Hematopoietic multipotent progenitor cell (in vitro differentiated cells): Measurements from ENCODE around the gene KNG1. TPM values are rescaled to one million over a fixed set of nuclear protein-coding genes. Genes with fewer than 3 reads are reported as not detected.
A peak's percentile ranks its signal among the peaks of the same experiment; 100 is the strongest.
"Not testable (repeated sequence)": the region's sequence is repeated elsewhere in the genome, so short reads cannot be mapped to it uniquely, and the experiment has no call there.

Experiments used
- DNase-seq, 3 donors: peaks; one replicate each; pipeline ENCODE4 v3.0.0-alpha.2; 2011 to 2015; ENCODE audit warnings: low read depth in 2 of 3, low spot score in 2 of 3
- total RNA-seq: library from RNA; depleted of rRNA; stranded (reverse); fragments of >200 nt; gene quantifications from one replicate; pipeline ENCODE4 v1.2.3, GENCODE V29; 2012

KNG1 gene
- total RNA-seq = not detected

- no peak for DNase-seq
These were observed at the start of gene KNG1 for GRCh38 chr3:186717039-186717457. Gene KNG1, plus strand, starts transcription at chr3:186717359. Its CDS starts 184 bp downstream, at chr3:186717543.

GRCh38 chr3:186668426-186668825 is 48.7 kb upstream of the KNG1 start:
- DNase-seq = no peak

DNA sequence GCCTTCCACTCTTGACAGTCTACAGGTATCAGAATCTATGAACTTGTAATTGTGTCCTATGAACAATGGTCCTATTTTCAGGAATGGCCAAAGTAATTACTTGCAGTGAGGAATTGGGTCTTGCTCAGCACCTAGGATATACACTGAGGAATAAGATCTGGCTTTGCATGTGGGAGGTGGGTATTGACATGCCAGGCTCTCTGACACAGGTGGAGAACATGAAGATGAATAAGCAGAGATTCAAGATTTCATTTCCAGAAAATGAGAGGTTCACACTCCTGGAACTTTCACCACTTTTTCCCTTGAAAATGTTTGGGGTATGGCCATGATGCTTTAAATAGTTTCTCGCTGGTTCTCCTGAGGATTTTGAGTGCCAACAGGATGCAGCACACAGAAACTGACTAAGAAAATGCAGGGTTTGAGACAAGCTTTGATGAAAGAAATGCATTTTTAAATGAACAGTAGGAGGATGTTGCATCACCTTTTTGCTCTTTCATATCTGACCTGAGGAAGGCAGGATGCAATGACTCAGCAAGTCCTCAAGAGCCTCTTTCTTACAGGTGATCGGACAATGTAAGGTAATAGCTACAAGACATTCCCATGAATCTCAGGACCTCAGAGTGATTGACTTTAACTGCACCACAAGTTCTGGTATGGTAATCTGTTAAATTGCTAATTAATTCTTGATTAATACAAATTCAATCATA is 47.6 kb upstream of the KNG1 start:
- no peak for DNase-seq

DNA sequence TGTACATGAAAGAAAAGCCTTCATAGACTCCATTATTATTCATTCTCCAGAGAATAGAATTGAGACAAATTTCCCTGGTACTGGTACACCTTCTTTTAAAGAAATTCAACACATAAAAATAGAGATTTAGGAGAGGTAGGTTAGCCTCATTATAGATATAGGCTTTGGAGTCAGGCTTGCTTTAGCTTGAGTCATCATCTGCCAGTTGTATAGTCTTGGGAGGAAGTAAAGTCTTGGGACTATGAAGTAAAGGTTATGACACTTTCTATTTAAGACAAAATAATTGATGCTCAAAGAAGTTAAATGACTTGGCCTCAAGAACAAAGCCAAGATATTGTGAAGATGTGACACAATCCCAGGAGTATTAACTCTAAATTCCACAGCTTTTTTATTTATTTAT is 47.0 kb upstream of the KNG1 start:
- DNase-seq = no peak

- no peak for DNase-seq
These were observed 46.1 kb upstream of the KNG1 start for GRCh38 chr3:186671051-186671450.

DNA sequence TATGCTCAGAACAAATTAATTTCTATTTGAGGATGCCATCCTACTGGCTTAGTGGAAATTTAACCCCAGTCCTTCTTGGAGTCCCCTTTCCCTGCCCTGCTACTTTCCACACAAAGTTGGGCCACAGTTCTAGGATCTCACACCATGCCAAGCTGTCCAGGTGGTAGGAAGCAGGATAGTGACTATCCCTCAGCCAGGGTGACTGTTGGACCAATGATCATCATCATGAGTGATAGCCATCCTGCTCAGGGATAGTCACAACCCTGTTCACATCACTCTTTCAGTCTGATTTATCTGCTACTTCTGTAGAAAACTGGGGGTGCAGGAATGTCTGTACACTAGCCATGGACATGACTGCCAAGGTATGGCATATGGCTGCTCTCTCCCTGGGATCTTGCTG is 38.6 kb upstream of the KNG1 start:
- no peak for DNase-seq

GRCh38 chr3:186679151-186679550 is 38.0 kb upstream of the KNG1 start:
- no peak for DNase-seq

GRCh38 chr3:186680869-186681268 is 36.3 kb upstream of the KNG1 start:
- DNase-seq = no peak

GRCh38 chr3:186682812-186683211 is 34.3 kb upstream of the KNG1 start:
- no peak for DNase-seq

DNA sequence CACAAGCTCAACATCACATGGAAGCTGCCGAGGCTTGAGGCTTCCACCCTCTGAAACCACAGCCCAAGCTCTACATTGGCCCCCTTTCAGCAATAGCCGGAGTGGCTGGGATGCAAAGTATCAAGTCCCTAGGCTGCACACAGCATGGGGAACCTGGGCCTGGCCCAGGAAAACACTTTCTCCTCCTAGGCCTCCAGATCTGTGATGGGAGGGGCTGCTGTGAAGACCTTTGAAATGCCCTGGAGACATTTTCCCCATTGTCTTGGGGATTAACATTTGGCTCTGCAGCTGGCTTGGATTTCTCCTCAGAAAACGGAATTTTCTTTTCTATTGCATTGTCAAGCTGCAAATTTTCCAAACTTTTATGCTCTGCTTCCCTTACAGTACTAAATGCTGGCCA is 33.2 kb upstream of the KNG1 start:
- no peak for DNase-seq

- DNase-seq = not testable (repeated sequence)
These were observed 30.7 kb upstream of the KNG1 start for GRCh38 chr3:186686475-186686874.

DNA sequence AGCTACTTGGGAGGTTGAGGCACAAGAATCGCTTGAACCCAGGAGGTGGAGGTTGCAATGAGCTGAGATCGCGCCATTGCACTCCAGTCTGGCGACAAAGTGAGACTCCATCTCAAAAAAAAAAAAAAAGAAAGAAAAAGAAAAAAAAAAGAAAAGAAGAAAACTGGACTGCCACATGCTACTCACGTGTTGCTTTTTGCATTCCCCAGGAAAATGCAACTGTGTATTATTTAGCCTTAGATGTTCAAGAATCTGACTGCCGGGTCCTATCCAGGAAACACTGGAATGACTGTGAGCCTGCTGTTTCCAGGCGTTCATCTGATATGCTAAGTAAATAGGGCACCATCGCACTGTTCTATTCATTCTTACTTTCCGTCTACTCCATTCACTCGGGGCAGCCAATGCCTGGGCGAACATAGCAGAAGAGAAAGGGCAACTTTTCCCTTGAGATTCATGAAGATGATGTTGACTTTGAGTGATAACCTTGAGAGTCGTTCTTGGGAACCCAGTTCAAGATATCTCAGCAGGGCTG is 30.0 kb upstream of the KNG1 start:
- DNase-seq = no peak

- DNase-seq = not testable (repeated sequence)
These were observed 26.9 kb upstream of the KNG1 start for GRCh38 chr3:186690304-186690703.

DNA sequence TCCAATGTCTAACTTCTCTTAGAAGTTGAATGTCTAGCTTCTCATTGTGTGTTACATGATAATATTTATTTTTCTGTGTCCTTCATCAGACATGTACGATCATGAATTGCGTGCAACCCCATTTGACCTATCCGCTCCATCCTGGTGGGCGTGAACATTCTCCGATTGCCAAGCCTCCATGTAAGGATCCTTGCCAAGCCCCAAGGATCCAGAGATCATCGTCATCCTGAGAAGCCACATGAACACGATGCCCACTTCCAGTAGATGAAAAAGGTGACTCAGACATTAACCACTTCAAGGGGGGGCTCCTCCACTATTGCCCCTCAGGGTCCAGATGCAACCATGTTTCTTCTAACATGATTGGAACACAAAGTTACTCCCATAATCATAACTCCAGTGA is 25.5 kb upstream of the KNG1 start:
- DNase-seq = no peak

GRCh38 chr3:186693843-186694242 is 23.3 kb upstream of the KNG1 start:
- no peak for DNase-seq

DNA sequence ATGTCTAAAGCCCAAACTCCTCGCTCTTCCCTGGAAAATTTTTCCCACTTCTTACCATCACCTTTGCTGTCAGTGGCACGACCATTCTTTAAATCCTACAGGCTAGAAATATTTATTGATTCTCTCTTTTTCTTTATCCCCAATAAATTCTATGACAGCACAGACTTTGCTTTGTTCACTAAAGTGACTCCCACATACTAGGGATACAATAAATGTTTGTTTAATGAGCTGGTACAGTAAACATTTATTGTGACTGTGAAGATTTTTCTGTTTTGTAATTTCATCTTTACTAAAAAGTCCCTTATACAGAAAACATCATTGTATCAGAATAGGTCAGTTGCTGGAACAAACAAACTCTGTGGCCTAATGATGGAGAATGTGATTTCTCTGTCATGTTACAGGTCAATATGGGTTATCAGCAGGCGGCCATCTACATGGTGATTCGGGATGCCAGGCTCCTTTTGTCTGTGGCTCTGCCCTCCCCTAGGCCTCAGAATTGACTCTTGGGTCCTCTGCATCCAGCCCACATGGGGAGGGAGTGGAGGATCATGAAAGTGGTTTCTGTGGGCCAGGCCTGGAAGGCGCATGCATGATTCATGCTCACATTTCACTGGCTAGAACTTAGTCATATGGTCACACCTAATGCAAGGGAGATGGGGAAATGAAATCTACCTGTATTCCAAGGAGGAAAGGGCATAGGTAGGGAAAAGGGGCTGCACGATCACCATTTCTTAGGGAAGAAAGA is 22.7 kb upstream of the KNG1 start:
- DNase-seq = no peak

DNA sequence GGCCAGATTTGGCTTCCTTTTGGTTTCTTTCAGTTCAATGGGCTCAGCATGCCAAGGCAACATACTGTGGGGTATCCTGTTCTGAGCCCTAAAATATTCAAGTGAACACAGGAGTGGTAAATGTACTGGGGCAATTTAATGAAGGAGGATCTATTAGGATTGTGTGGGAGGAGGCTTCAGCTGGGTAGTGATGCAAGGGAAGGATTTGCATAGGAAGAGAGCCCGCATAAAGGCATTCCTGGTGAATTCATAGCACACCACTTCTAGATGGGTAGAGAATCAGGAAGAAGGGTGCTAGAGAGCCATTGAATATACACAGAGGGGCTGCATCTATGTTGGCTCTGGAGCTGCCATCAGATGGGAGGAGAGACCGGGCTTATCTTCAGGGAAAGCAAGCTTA is 20.6 kb upstream of the KNG1 start:
- no peak for DNase-seq

DNA sequence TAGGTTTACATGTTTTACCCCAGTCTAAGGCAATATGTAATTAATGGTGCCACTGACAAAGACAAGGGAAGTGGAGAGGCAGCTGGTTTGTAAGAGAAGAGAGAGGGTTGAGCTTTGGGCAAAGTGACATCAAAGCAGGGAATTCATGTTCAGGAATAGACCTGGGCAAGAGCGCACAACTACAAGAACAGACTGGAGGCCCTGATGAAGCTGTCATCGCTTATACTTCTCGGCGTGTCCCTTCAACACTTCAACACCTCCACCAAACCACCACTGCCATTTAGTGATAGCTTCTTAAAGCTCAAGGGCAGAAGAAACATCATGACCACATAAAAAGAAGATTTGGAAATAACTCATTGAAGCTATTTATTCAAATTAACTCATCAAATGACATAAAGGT is 19.6 kb upstream of the KNG1 start:
- DNase-seq = no peak

- DNase-seq = peak in 2 of 3 donors; percentile 12 to 14
These were observed 16.9 kb upstream of the KNG1 start for GRCh38 chr3:186700267-186700666.

- DNase-seq = not testable (repeated sequence)
These were observed 14.7 kb upstream of the KNG1 start for GRCh38 chr3:186702451-186702850.

DNA sequence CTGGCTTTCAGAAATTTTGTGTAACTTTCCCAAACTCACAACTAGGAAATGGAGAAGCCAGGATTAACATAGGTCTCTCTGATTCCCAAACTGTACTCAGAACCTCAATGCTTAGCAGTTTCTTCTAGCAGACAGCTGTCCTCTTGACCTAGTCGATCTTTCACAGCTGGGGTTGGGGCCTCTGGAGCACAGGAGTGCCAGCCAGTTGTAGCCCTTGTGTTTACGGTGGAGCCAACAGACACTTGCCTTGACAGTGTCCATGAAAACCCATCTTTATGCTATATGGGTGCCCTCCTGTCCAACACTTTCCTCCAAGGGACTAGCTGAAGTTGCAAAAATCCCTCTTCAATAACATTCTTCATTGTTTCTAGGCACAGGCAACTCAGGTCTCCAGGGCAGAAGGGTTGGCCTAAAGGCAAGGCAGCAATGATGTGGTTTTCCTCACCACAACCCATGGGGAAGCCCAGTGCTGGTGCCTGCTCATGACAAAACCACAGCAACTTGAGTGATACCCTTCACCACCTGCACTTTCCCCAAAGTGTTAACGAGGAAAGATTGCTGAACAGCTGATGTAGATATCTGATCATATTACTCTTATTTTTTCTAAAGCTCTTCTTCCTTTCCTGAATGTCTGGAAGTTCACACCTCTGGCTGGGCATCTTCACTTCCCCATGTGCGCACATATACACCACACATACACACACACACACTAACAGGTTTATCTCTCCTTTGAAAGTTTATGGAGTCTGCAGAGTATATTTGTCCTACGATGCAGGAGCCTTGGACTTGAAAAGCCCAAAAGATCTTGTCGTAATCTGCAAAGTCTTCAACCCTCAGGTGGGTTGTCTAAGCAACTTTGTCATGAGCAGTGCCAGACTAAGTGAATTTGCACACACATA is 11.0 kb upstream of the KNG1 start:
- peak in 2 of 3 donors; percentile 57 to 82 for DNase-seq
